WI38 (cell line): ENCODE data around the gene SERAC1.

Experiments used
- H3K4me3 ChIP-seq: 2 replicates; pipeline ENCODE4 v1.5.1; 2011; ENCODE audit warnings: low read depth, mild to moderate bottlenecking, control low read depth, low read length
- CTCF ChIP-seq: IDR thresholded peaks from 2 replicates; pipeline ENCODE4 v1.5.1; 2012; ENCODE audit warnings: low read depth, mild to moderate bottlenecking, control low read depth, low read length

The SERAC1 gene

DNA sequence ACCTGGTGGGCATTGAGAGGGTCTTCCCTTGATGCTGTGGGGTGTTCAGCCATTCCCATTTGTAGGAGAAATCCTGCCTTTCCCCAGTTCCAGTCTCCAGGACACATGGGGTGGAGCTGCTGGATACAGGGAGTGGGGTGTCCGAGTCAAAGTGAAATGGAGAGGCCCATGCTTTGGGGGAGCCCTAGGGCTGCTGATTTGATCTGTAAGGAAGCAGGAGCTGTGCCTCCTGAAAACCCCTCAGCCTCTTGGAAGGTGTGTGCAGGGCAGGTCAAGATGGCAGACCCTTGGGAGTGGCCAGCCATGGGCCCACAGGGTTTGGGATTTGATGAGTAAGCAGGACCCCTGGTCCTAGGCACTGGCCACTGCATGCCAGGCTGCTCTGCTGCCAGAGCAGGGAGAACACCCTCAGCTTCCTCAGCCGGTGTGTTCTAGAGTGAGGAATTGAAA lies 82.0 kb downstream of the SERAC1 start:
- TF ChIP-seq CTCF = no peak
- H3K4me3 ChIP-seq = no peak overlapping the region

DNA sequence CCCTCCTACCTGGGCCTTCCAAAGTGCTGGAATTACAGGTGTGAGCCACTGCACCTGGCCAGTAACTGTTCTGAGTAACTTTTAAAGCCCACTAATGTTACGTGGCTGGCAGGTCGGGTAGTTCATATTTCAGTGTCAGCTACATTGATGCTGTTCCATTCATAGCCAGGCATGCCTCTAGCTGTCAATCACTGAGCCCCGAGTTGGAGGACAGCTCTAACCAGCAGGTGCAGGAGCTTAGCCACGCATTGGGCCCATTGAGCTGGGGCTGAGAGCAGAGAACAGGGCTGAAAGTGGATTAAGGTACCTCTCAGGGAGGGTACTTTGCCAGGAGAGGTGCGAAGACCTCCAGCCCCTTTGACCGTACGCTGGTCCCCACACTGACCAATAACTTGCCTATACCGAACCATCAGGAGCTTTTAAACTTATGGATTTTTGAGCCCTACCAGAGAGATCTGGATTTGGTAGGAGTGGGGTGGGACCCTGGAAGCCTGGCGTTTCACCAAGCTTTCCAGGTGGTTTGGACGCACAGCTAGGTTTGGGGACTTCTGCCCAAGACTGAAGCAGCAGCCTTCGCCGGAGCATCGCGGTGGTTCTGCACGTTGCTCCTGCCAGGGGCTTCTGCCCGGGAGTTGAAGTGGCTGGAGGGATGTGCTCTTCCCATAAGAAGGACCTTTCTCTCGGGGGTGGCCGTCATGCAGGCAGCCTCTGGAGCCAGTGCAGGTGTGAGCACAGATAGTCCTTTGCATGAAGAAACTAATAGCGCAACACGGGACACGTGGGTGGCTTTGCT lies 82.6 kb downstream of the SERAC1 start:
- no peak for TF ChIP-seq CTCF
- no peak overlapping the region for H3K4me3 ChIP-seq

DNA sequence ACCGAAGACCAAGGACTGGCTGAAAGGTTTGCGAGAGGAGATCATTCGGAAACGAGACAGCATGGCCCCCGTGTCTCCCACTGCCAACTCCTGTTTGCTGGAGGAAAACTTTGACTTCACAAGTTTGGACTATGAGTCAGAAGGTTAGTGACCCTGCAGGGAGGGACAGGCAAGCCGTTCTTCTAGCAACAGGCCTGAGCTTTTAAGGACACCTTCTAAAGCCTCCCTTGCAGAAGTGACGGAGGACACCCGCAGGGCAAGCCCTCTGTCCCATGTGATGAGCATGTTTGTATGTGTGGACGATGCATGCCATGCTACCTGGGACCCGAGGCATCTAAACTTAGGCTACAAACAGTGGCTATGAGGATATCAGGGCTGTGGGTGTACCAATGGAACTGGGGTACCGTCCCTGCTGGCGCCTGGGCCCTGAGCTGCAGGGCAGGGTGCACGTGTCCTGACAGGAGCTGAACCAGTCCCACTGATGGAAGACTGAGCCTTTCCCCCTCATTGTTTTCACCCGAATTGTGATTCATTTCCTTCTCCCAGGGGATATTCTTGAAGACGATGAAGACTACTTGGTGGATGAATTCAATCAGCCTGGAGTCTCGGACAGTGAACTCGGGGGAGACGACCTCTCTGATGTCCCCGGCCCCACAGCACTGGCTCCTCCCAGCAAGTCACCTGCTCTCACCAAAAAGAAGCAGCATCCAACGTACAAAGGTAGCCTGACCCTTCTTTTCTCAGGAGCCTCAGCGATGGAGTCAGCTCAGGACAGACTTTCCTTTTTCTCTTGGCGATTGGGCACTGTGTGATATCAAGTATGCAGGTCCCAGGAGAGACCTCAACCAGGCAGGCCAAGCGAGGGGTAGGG lies 84.4 kb downstream of the SERAC1 start:
- no peak for TF ChIP-seq CTCF
- no peak overlapping the region for H3K4me3 ChIP-seq

DNA sequence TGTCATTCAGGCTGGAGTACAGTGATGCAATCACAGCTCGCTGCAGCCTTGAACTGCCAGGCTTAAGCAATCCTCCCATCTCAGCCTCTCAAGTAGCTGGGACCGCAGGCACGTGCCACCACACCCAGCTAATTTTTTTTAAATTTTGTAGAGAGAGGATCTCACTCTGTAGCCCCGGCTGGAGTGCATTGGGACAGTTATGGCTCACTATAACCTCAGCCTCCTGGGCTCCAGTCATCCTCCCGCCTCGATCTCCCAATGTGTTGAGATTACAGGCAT lies 86.5 kb downstream of the SERAC1 start:
- H3K4me3 ChIP-seq = no peak overlapping the region
- TF ChIP-seq CTCF = no peak

DNA sequence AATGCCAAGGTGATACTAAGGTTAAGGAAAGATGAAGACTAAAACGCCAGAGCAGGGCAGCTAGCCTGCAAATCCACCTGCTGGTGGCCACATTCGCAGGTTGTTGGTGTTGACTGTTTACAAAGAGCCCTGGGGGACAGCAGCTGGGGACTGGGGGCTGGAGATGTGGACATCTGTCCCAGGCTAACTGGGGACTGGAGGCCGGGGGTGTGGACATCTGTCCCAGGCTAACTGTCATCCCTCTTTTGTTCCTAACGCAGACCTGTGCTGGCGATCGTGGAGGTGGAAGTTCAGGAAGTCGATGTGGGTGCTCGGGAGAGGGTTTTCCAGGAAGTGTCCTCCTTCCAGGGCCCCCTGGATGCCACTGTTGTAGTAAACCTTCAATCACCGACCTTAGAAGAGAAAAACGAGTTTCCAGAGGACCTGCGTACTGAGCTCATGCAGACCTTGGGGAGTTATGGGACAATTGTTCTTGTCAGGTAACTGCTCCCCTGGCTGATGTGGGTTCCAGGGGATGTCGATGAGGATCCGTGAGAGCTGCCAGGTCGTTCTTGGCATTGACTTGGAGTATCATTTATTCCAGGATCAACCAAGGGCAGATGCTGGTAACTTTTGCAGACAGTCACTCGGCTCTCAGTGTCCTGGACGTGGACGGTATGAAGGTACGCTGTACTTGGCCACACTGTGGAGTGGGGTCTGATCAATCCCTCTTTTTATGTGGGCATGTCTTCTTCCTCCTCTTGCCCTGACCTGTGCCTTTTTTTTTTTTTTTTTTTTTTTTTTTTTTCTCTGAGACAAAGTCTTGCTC lies 87.0 kb downstream of the SERAC1 start:
- no peak overlapping the region for H3K4me3 ChIP-seq
- no peak for TF ChIP-seq CTCF

- no peak for TF ChIP-seq CTCF
- H3K4me3 ChIP-seq = no peak overlapping the region
These were observed 89.7 kb downstream of the SERAC1 start for GRCh38 chr6:158078320-158078719.

DNA sequence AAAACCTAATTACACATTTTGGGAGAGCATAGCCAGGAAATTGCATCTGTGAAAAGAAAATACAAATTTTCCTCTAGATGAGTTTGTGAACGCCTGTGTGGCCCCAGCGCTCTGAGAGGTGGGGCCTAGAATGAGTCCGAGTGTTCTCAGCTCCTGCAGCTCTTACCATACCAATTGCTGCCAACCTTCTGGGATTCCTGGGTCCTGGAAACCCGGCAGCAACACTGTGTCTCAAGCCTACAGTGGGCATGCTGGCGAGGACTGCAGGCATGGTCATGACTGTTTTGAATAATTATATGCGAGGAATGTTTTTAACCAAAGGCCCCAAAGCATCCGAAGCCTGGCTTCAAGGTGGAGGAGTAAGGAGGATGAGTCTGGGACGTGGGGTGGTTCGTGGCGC lies 90.4 kb downstream of the SERAC1 start:
- no peak overlapping the region for H3K4me3 ChIP-seq
- no peak for TF ChIP-seq CTCF
